Liver (tissue), 9 donors: ENCODE results near the gene PAX9. TPM values are rescaled to one million over a fixed set of nuclear protein-coding genes. Genes with fewer than 3 reads are reported as not detected.

ENCODE experiments used
- DNase-seq: peaks from one replicate; pipeline ENCODE4 v3.0.0-alpha.2; 2017; ENCODE audit warnings: low spot score
- H3K27ac ChIP-seq, 2 donors: one replicate each; pipeline ENCODE4 v1.7.0; 2013; ENCODE audit warnings: inconsistent platforms in 2 of 2, low read length in 2 of 2, control low read depth in 1 of 2, low read depth in 1 of 2, mild to moderate bottlenecking in 1 of 2
- H3K27me3 ChIP-seq, 4 donors: one replicate each; pipeline versions ENCODE4 v1.6.1 to v1.7.0; 2013; ENCODE audit warnings: low read length in 3 of 4, inconsistent platforms in 1 of 4, mild to moderate bottlenecking in 1 of 4, moderate library complexity in 1 of 4; ENCODE audit not compliant: control insufficient read depth in 4 of 4, insufficient read depth in 4 of 4
- H3K36me3 ChIP-seq, 4 donors: one replicate each; pipeline versions ENCODE4 v1.6.1 to v1.7.0; 2013; ENCODE audit warnings: low read length in 3 of 4, mild to moderate bottlenecking in 3 of 4, low read depth in 1 of 4, moderate library complexity in 1 of 4; ENCODE audit not compliant: control insufficient read depth in 4 of 4, insufficient read depth in 3 of 4
- H3K4me1 ChIP-seq, 4 donors: one replicate each; pipeline versions ENCODE4 v1.6.1 to v1.7.0; 2013; ENCODE audit warnings: low read length in 3 of 4, mild to moderate bottlenecking in 3 of 4, moderate library complexity in 1 of 4; ENCODE audit not compliant: control insufficient read depth in 4 of 4, insufficient read depth in 4 of 4
- H3K4me3 ChIP-seq, 3 donors: one replicate each; pipeline versions ENCODE4 v1.6.1 to v1.7.0; 2013; ENCODE audit warnings: low read length in 3 of 3, control low read depth in 1 of 3, low read depth in 1 of 3, mild to moderate bottlenecking in 1 of 3
- H3K9ac ChIP-seq, 2 donors: one replicate each; pipeline ENCODE4 v1.7.0; 2013; ENCODE audit warnings: low read length in 2 of 2, mild to moderate bottlenecking in 2 of 2, moderate library complexity in 2 of 2, control low read depth in 1 of 2, low read depth in 1 of 2
- H3K9me3 ChIP-seq, 4 donors: one replicate each; pipeline versions ENCODE4 v1.6.1 to v1.7.0; 2013; ENCODE audit warnings: low read length in 3 of 4; ENCODE audit not compliant: control insufficient read depth in 4 of 4
- EGR1 ChIP-seq, 2 donors: IDR thresholded peaks; 2 replicates each; pipeline ENCODE4 v1.6.1; 2016 to 2018; ENCODE audit warnings: antibody characterized with exemption in 2 of 2, low read depth in 2 of 2
- FOXA1 ChIP-seq: IDR thresholded peaks from 2 replicates; pipeline ENCODE4 v1.6.1; 2016; ENCODE audit warnings: antibody characterized with exemption
- FOXA2 ChIP-seq: IDR thresholded peaks from 2 replicates; pipeline ENCODE4 v1.6.1; 2016; ENCODE audit warnings: antibody characterized with exemption
- GABPA ChIP-seq, 2 donors: IDR thresholded peaks in 1 of 2; conservative IDR thresholded peaks in 1 of 2; 2 replicates each; pipeline ENCODE4 v1.6.1; 2016; ENCODE audit warnings: antibody characterized with exemption in 2 of 2, mild to moderate bottlenecking in 1 of 2, moderate library complexity in 1 of 2
- HNF4A ChIP-seq, 2 donors: conservative IDR thresholded peaks; 2 replicates each; pipeline ENCODE4 v1.6.1; 2016; ENCODE audit warnings: antibody characterized with exemption in 2 of 2, mild to moderate bottlenecking in 2 of 2
- HNF4G ChIP-seq: IDR thresholded peaks from 2 replicates; pipeline ENCODE4 v1.6.1; 2016; ENCODE audit warnings: antibody characterized with exemption
- JUND ChIP-seq, 2 donors: IDR thresholded peaks; 2 replicates each; pipeline ENCODE4 v1.6.1; 2016; ENCODE audit warnings: antibody characterized with exemption in 2 of 2
- NR2F2 ChIP-seq: IDR thresholded peaks from 2 replicates; pipeline ENCODE4 v1.6.1; 2016; ENCODE audit warnings: antibody characterized with exemption
- RAD21 ChIP-seq, 2 donors: IDR thresholded peaks; 2 replicates each; pipeline ENCODE4 v1.6.1; 2016; ENCODE audit warnings: antibody characterized with exemption in 2 of 2, mild to moderate bottlenecking in 2 of 2
- SP1 ChIP-seq: IDR thresholded peaks from 2 replicates; pipeline ENCODE4 v1.6.1; 2018; ENCODE audit warnings: antibody characterized with exemption, mild to moderate bottlenecking
- TAF1 ChIP-seq: conservative IDR thresholded peaks from 2 replicates; pipeline ENCODE4 v1.6.1; 2016; ENCODE audit warnings: antibody characterized with exemption, mild to moderate bottlenecking
- YY1 ChIP-seq: IDR thresholded peaks from 2 replicates; pipeline ENCODE4 v1.6.1; 2016; ENCODE audit warnings: antibody characterized with exemption, mild to moderate bottlenecking
- WGBS: extraction: QIAGEN DNeasy Blood & Tissue Kit; methylation state at CpG from one replicate; pipeline ENCODE4 v1.1.7; 2013; 5-methylcytosine and 5-hydroxymethylcytosine counted together
- polyA plus RNA-seq, 2 donors: library from polyadenylated mRNA; stranded (reverse) in 1 of 2; unstranded in 1 of 2; fragments of 200-250 nt in 1 of 2; fragments of >200 nt in 1 of 2; fragmentation: Nextera tagmentation in 1 of 2; extraction: Ambion mirVana in 1 of 2; gene quantifications; one replicate each; pipeline versions ENCODE4 v1.2.1 to v1.2.3, GENCODE V29; 2013 to 2015
- total RNA-seq, 2 donors: library from RNA; depleted of rRNA; stranded (reverse); fragments of >200 nt; gene quantifications; one replicate each; pipeline ENCODE4 v1.2.3, GENCODE V29; 2014
- TF ChIP-seq, protein P1 (sequence below): IDR thresholded peaks from 2 replicates; pipeline ENCODE4 v1.6.1; 2016; ENCODE audit warnings: antibody characterized with exemption
- TF ChIP-seq, protein P2 (sequence below): IDR thresholded peaks from 2 replicates; pipeline ENCODE4 v1.6.1; 2016; ENCODE audit warnings: antibody characterized with exemption
- TF ChIP-seq, protein P3 (sequence below): IDR thresholded peaks from 2 replicates; pipeline ENCODE4 v1.6.1; 2016; ENCODE audit warnings: antibody characterized with exemption
- donor health status: healthy.
- donor health status: healthy.
- donor health status: healthy.
- donor health status: healthy.
- donor health status: healthy.

PAX9 gene
- total and polyA plus RNA-seq, 4 donors = 0.03 TPM; not detected in 3

DNA sequence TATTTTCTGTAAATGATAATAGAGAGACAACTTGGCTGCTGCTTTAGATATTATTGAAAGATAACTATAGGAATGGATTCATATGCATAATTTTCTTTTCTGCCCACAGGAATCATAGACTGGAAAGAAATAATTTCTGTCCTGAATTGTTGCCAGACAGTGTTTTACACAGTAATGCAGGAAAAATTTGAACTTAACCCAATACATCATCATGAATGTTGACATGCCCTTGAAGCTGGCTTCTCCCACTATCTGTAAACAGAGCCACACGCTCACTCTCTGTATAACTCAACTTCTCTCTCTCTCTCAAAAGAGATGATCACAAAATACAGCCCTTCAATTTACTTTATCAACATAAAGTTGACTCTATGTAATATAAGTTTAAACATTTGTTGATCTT is 56.6 kb downstream of the PAX9 start:
- WGBS = 27% methylated on average over 1 of the region's 1 CpG

DNA sequence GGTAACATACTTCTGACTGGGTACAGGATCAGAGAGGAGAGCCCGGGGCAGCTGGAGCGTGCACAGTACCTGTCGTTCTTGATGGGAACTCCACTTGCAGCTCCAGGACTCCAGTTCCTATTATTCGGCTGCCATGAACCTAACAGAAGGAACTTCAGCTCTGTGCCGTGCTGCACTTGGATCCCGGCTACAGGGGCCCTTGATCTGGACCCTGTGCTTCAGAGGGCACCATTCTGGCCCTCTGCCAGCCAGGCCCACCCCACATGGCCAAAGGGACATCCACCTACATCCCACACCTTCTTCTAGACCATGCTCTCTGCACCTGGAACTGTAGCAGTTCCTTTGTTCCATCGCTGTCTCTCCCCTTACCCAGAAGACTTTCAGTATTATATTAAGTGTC is 58.2 kb downstream of the PAX9 start:
- WGBS = 92% methylated on average over 7 of the region's 7 CpGs
- H3K27ac ChIP-seq = no peak overlapping the region
- H3K9ac ChIP-seq = no peak overlapping the region
- H3K27me3 ChIP-seq = no peaks in the 10 kb centered on the region
- peaks cover 0 to 3% (median 0%) of the 10 kb centered on the region in 4 donors for H3K9me3 ChIP-seq
- DNase-seq = no peak
- H3K36me3 ChIP-seq = no peaks in the 10 kb centered on the region
- H3K4me3 ChIP-seq = no peak overlapping the region
- no peak for TF ChIP-seq EGR1 (IDR thresholded peaks at IDR 0.05; ENCODE audit: low read depth in 2 of 2)
- TF ChIP-seq HNF4A (conservative IDR thresholded peaks at IDR 0.05) = no peak
- TF ChIP-seq, protein P1, sequence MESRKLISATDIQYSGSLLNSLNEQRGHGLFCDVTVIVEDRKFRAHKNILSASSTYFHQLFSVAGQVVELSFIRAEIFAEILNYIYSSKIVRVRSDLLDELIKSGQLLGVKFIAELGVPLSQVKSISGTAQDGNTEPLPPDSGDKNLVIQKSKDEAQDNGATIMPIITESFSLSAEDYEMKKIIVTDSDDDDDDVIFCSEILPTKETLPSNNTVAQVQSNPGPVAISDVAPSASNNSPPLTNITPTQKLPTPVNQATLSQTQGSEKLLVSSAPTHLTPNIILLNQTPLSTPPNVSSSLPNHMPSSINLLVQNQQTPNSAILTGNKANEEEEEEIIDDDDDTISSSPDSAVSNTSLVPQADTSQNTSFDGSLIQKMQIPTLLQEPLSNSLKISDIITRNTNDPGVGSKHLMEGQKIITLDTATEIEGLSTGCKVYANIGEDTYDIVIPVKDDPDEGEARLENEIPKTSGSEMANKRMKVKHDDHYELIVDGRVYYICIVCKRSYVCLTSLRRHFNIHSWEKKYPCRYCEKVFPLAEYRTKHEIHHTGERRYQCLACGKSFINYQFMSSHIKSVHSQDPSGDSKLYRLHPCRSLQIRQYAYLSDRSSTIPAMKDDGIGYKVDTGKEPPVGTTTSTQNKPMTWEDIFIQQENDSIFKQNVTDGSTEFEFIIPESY = no peak
- no peak for TF ChIP-seq JUND (IDR thresholded peaks at IDR 0.05)
- no peak for TF ChIP-seq SP1
- TF ChIP-seq FOXA2 = no peak
- no peak for TF ChIP-seq GABPA (IDR thresholded peaks at IDR 0.05 in 1 of 2, conservative IDR thresholded peaks at IDR 0.05 in 1 of 2)
- no peak for TF ChIP-seq NR2F2
- TF ChIP-seq, protein P2, sequence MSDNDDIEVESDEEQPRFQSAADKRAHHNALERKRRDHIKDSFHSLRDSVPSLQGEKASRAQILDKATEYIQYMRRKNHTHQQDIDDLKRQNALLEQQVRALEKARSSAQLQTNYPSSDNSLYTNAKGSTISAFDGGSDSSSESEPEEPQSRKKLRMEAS = no peak
- TF ChIP-seq TAF1 = no peak
- no peak for TF ChIP-seq HNF4G
- no peak for TF ChIP-seq RAD21 (IDR thresholded peaks at IDR 0.05)
- no peak for TF ChIP-seq FOXA1
- H3K4me1 ChIP-seq = no peaks in the 10 kb centered on the region

More for the DNA sequence above, 56.6 kb downstream of the PAX9 start:
- TF ChIP-seq TAF1 (no peak), FOXA2 (no peak), YY1 (no peak), GABPA (IDR thresholded peaks at IDR 0.05 in 1 of 2, conservative IDR thresholded peaks at IDR 0.05 in 1 of 2) (no peak), SP1 (no peak), HNF4A (conservative IDR thresholded peaks at IDR 0.05) (no peak)
- TF ChIP-seq, protein P1 = no peak
- TF ChIP-seq, protein P3, sequence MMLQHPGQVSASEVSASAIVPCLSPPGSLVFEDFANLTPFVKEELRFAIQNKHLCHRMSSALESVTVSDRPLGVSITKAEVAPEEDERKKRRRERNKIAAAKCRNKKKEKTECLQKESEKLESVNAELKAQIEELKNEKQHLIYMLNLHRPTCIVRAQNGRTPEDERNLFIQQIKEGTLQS = no peak
- TF ChIP-seq, protein P2 = no peak
- Histone ChIP-seq H3K9ac (no peak overlapping the region), H3K9me3 (peaks cover 0 to 3% (median 0%) of the 10 kb centered on the region in 4 donors), H3K4me3 (no peak overlapping the region), H3K4me1 (no peaks in the 10 kb centered on the region), H3K27me3 (no peaks in the 10 kb centered on the region), H3K36me3 (no peaks in the 10 kb centered on the region), H3K27ac (no peak overlapping the region)
- DNase-seq = no peak
